PFSK-1 (cell line): Measurements from ENCODE around the gene FOSL1.
A peak's percentile ranks its signal among the peaks of the same experiment; 100 is the strongest.

Experiments used
- POLR2AphosphoS5 ChIP-seq: IDR thresholded peaks from 2 replicates; pipeline ENCODE4 v1.6.1; 2012; ENCODE audit warnings: low read depth, mild to moderate bottlenecking, control low read depth, low read length, moderate library complexity
- SIN3A ChIP-seq: IDR thresholded peaks from 2 replicates; pipeline ENCODE4 v1.6.1; 2012; ENCODE audit warnings: mild to moderate bottlenecking, low read length, moderate library complexity, borderline replicate concordance; ENCODE audit not compliant: insufficient read depth

DNA sequence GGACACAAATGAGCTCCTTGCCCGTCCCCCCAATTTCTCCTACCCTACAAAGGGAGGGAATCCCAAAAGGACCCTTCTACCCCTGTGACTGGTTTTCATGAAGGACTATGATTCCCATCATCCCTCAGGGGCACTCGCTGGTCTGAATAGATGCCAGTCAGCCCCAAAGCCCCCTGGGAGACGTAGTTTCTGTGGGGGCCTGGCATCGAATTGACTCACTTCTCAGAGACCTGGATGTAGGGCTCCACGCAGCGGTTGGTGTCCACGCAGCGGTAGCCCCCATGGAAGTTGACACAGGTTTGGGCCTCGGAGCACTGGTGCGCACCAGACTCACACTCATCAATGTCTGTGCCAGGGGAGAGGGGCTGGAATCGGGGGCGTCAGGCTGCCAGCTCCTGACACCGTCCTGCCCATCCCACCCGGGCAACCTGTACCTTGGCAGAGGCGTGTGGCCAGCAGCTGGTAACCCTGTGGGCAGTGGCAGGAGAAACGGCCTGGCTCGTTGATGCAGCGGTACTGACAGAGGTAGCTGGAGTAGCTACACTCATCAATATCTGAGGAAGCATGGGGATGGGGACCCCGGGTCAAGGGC lies 32.0 kb downstream of the FOSL1 start:
- TF ChIP-seq POLR2AphosphoS5 (peak; percentile 45; the same call in 1 of the 2 replicates), SIN3A (no peak)
